ENCODE data around the gene CCDC18.
A peak's percentile ranks its signal among the peaks of the same experiment; 100 is the strongest.
"Not testable (repeated sequence)": the region's sequence is repeated elsewhere in the genome, so short reads cannot be mapped to it uniquely, and the experiment has no call there.

The CCDC18 gene

DNA sequence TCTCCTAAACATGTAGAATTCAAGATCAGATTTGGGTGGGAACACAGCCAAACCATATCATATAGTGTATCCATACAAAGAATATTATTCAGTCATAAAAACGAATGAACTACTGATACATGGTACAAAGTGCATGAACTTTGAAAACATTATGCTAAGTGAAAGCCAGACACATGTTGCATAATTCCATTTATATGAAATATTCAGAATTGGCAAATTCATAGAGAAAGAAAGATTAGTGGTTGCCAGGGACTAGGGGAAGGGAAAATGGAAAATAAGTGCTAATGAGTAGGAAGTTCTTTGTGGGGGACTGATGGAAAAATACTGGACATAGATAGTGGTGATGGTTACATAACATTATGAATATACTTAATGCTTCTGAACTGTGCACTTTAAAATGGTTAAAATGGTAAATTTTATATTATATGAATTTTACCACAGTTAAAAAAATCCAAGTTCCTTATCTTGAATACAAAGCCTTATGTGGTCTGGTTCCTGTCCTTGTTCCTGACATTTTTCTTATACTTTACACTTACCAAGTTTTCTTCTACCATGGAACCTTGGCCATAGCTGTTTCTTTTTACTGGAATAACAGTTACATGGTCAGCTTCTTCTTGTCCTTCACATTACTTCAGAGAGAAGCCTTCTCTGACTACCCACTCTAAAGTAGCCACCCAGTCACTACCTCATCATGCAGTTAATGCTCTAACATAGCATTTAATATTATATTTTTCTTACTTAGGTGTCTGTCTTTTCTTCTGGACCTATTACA lies 64.0 kb downstream of the CCDC18 start:
- peaks cover 9% of the 10 kb centered on the region for H3K9me3 ChIP-seq (ENCODE audit: control insufficient read depth, low read length)
- H3K4me1 ChIP-seq (ENCODE audit: control insufficient read depth, insufficient read depth, low read length): peaks cover 7% of the 10 kb centered on the region
- DNase-seq (ENCODE audit: low read depth): no peak
- no peaks in the 10 kb centered on the region for H3K27me3 ChIP-seq (replicated peaks; ENCODE audit: control insufficient read depth, insufficient read depth, low read length)
- no peak overlapping the region for H3K4me3 ChIP-seq (ENCODE audit: low read length)
- peaks cover 31% of the 10 kb centered on the region for H3K36me3 ChIP-seq (ENCODE audit: control insufficient read depth, insufficient read depth, low read length, severe bottlenecking)
- H3K9ac ChIP-seq (ENCODE audit: low read length): no peak overlapping the region

DNA sequence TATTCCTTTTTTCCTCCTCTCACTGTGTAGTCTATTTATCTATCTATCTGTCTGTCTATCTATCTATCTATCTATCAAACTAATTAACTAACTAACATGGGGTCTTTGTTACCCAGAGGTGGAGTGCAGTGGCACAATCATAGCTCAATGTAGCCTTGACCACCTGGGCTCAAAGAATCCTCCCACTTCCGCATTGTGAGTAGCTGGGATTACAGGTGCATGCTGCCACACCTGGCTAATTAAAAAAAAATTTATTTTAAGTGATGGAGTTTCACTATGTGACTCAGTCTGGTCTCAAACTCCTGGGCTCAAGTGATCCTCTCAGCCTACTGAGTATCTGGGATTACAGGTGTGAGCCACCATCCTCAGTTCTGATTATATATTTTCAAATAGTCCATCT lies 71.4 kb downstream of the CCDC18 start:
- DNase-seq (ENCODE audit: low read depth): no peak
- no peaks in the 10 kb centered on the region for H3K4me1 ChIP-seq (ENCODE audit: control insufficient read depth, insufficient read depth, low read length)
- no peak overlapping the region for H3K9ac ChIP-seq (ENCODE audit: low read length)
- peaks cover 4% of the 10 kb centered on the region for H3K36me3 ChIP-seq (ENCODE audit: control insufficient read depth, insufficient read depth, low read length, severe bottlenecking)
- H3K27me3 ChIP-seq (replicated peaks; ENCODE audit: control insufficient read depth, insufficient read depth, low read length): no peaks in the 10 kb centered on the region
- H3K4me3 ChIP-seq (ENCODE audit: low read length): no peak overlapping the region
- no peaks in the 10 kb centered on the region for H3K9me3 ChIP-seq (ENCODE audit: control insufficient read depth, low read length)

DNA sequence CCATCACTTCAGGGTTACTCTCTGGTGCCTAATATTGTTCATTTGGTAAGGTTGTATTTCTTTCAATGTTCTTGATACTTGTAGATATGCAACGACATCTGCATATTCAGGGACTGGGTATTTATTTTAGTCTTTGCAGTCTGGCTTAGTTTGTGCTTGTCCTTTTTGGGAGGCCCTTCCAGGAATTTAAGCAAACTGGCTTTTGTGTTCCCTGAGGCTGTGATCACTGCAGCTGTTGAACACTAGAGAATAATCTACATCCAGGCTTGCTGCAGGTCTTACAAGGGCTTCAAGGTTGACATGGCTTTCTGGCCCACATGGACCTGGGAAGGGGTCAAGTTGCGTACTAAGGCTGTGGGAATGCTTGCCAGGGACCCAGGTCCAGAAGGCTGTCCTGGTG lies 72.1 kb downstream of the CCDC18 start:
- H3K27me3 ChIP-seq (replicated peaks; ENCODE audit: control insufficient read depth, insufficient read depth, low read length): no peaks in the 10 kb centered on the region
- H3K9ac ChIP-seq (ENCODE audit: low read length): no peak overlapping the region
- H3K36me3 ChIP-seq (ENCODE audit: control insufficient read depth, insufficient read depth, low read length, severe bottlenecking): peaks cover 4% of the 10 kb centered on the region
- no peaks in the 10 kb centered on the region for H3K9me3 ChIP-seq (ENCODE audit: control insufficient read depth, low read length)
- H3K4me1 ChIP-seq (ENCODE audit: control insufficient read depth, insufficient read depth, low read length): no peaks in the 10 kb centered on the region
- H3K4me3 ChIP-seq (ENCODE audit: low read length): no peak overlapping the region
- DNase-seq (ENCODE audit: low read depth): no peak

DNA sequence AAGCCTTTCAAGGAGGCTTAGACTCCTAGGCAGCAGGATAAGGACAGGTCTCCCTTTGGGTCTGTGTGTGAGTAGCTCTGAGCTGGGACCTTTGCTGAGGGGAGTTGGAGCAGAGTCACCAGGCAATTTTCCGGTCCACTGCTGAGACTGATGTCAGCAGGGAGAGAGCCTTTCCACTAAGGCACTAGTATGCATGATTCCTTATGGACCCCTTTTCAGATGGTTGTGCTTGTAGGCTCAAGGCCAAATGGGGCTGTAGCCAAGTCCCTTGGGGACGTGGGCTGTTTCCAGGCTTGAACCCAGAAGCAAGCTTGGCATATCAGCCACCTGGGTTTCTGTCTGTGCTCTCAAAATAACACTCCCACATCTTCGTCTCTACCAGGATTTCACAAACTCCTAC lies 73.0 kb downstream of the CCDC18 start:
- H3K4me1 ChIP-seq (ENCODE audit: control insufficient read depth, insufficient read depth, low read length): no peaks in the 10 kb centered on the region

DNA sequence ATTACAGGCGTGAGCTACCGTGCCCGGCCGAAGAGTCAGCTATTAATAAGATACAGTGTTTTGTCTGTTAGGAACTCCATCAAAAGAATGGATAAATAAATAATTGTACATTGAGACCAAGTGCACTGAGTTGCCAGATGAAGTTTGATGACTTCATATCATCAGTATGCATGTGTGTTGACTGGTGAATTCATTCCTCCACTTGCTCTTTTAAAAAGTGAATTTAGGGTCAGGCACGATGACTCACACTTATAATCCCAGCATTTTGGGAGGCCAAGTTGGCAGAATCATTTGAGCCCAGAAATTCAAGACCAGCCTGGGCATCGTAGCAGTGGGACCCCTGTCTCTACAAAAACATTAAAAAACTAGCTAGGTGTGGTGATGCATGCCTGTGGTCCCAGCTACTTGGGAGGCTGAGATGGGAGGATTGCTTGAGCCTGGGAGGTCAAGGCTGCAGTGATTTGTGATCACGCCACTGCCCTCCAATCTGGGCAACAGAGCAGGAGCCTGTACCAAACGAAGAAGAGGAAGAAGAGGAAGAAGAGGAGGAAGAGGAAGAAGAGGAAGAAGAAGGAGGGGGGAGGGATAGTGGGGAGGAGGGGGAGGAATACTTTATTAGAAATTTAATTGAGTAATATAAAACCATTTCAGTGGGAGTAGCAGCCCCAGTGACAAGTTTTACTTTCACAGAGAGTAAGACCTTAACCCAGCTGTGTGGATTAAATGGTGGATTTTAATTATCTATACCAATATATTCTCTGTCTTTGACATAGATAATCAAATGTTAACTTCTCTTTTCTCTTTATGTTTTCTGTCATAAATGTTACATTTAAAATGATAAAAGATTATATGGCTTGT lies 74.9 kb downstream of the CCDC18 start:
- H3K4me3 ChIP-seq (ENCODE audit: low read length): no peak overlapping the region
- H3K27me3 ChIP-seq (replicated peaks; ENCODE audit: control insufficient read depth, insufficient read depth, low read length): no peaks in the 10 kb centered on the region
- H3K36me3 ChIP-seq (ENCODE audit: control insufficient read depth, insufficient read depth, low read length, severe bottlenecking): peaks cover 9% of the 10 kb centered on the region
- H3K4me1 ChIP-seq (ENCODE audit: control insufficient read depth, insufficient read depth, low read length): no peaks in the 10 kb centered on the region
- DNase-seq (ENCODE audit: low read depth): peak; percentile 51
- no peaks in the 10 kb centered on the region for H3K9me3 ChIP-seq (ENCODE audit: control insufficient read depth, low read length)
- no peak overlapping the region for H3K9ac ChIP-seq (ENCODE audit: low read length)

More for the DNA sequence above, 73.0 kb downstream of the CCDC18 start:
- H3K36me3 ChIP-seq (ENCODE audit: control insufficient read depth, insufficient read depth, low read length, severe bottlenecking): peaks cover 4% of the 10 kb centered on the region
- no peak overlapping the region for H3K9ac ChIP-seq (ENCODE audit: low read length)
- no peak overlapping the region for H3K4me3 ChIP-seq (ENCODE audit: low read length)
- DNase-seq (ENCODE audit: low read depth): no peak
- H3K27me3 ChIP-seq (replicated peaks; ENCODE audit: control insufficient read depth, insufficient read depth, low read length): no peaks in the 10 kb centered on the region
- no peaks in the 10 kb centered on the region for H3K9me3 ChIP-seq (ENCODE audit: control insufficient read depth, low read length)

DNA sequence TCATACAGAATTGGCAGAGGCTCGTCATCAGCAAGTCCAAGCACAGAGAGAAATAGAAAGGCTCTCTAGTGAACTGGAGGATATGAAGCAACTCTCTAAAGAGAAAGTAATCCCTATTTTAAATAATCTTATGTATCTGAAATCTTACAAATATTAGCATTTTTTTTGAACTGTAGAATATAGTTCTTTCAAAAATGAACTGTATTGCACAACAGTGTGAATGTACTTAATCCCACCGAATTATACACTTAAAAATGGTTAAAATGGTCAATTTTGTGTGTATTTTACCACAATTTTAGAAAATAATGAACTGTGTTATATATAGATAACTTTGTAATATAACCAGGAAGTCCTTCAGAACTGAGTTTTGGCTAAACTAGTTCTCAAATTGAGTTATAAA lies 75.9 kb downstream of the CCDC18 start:
- DNase-seq (ENCODE audit: low read depth): no peak

DNA sequence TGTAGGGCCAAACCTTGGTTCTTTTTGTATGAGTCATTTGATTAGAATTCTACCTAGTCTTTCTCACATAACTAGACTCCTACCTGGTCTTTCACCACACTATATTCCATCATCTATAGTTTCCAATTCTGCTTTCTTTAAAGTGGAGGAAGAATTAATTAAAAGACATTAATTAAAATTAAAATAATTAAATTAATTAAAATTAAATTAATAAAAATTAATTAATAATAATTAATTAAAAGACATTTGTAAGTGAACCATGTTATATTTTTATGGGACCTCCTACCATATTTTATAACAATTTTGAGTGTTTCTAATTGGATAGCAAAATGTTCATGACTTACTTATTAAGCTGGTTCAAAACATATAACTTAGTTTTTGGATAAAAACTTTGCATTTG lies 77.4 kb downstream of the CCDC18 start:
- no peak overlapping the region for H3K4me3 ChIP-seq (ENCODE audit: low read length)
- DNase-seq (ENCODE audit: low read depth): no peak
- no peaks in the 10 kb centered on the region for H3K27me3 ChIP-seq (replicated peaks; ENCODE audit: control insufficient read depth, insufficient read depth, low read length)
- H3K9ac ChIP-seq (ENCODE audit: low read length): no peak overlapping the region
- H3K36me3 ChIP-seq (ENCODE audit: control insufficient read depth, insufficient read depth, low read length, severe bottlenecking): peaks cover 24% of the 10 kb centered on the region
- no peaks in the 10 kb centered on the region for H3K9me3 ChIP-seq (ENCODE audit: control insufficient read depth, low read length)
- H3K4me1 ChIP-seq (ENCODE audit: control insufficient read depth, insufficient read depth, low read length): no peaks in the 10 kb centered on the region

More for the DNA sequence above, 75.9 kb downstream of the CCDC18 start:
- no peak overlapping the region for H3K4me3 ChIP-seq (ENCODE audit: low read length)
- H3K36me3 ChIP-seq (ENCODE audit: control insufficient read depth, insufficient read depth, low read length, severe bottlenecking): peaks cover 10% of the 10 kb centered on the region
- no peaks in the 10 kb centered on the region for H3K4me1 ChIP-seq (ENCODE audit: control insufficient read depth, insufficient read depth, low read length)
- H3K9ac ChIP-seq (ENCODE audit: low read length): no peak overlapping the region
- no peaks in the 10 kb centered on the region for H3K9me3 ChIP-seq (ENCODE audit: control insufficient read depth, low read length)
- no peaks in the 10 kb centered on the region for H3K27me3 ChIP-seq (replicated peaks; ENCODE audit: control insufficient read depth, insufficient read depth, low read length)

DNA sequence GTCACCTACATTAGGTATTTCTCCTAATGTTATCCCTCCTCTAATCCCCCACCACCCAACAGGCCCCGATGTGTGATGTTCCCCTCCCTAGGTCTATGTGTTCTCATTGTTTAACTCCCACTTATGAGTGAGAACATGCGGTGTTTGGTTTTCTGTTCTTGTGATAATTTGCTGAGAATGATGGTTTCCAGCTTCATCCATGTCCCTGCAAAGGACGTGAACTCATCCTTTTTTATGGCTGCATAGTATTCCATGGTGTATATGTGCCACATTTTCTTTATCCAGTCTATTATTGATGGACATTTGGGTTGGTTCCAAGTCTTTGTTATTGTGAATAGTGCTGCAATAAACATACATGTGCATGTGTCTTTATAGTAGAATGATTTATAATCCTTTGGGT lies 80.2 kb downstream of the CCDC18 start:
- peaks cover 41% of the 10 kb centered on the region for H3K36me3 ChIP-seq (ENCODE audit: control insufficient read depth, insufficient read depth, low read length, severe bottlenecking)
- H3K27me3 ChIP-seq (replicated peaks; ENCODE audit: control insufficient read depth, insufficient read depth, low read length); H3K4me3 ChIP-seq (ENCODE audit: low read length); H3K4me1 ChIP-seq (ENCODE audit: control insufficient read depth, insufficient read depth, low read length); H3K9me3 ChIP-seq (ENCODE audit: control insufficient read depth, low read length); H3K9ac ChIP-seq (ENCODE audit: low read length); DNase-seq (ENCODE audit: low read depth): not testable (repeated sequence)

DNA sequence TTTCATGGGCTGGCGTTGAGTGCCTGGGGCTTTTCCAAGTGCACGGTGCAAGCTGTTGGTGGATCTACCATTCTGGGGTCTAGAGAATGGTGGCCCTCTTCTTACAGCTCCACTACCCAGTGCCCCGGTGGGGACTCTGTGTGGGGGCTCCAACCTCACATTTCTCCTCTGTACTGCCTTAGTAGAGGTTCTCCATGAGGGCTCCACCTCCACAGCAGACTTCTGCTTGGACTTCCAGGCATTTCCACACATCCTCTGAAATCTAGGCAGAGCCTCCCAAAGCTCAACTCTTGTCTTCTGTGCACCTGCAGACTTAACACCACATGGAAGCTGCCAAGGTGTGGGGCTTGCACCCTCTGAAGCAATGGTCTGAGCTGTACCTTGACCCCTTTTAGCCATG lies 82.1 kb downstream of the CCDC18 start:
- Histone ChIP-seq H3K4me3 (ENCODE audit: low read length) (no peak overlapping the region), H3K4me1 (ENCODE audit: control insufficient read depth, insufficient read depth, low read length) (no peaks in the 10 kb centered on the region), H3K9me3 (ENCODE audit: control insufficient read depth, low read length) (no peaks in the 10 kb centered on the region), H3K36me3 (ENCODE audit: control insufficient read depth, insufficient read depth, low read length, severe bottlenecking) (peaks cover 44% of the 10 kb centered on the region), H3K9ac (ENCODE audit: low read length) (no peak overlapping the region), H3K27me3 (replicated peaks; ENCODE audit: control insufficient read depth, insufficient read depth, low read length) (no peaks in the 10 kb centered on the region)
- DNase-seq (ENCODE audit: low read depth): no peak

DNA sequence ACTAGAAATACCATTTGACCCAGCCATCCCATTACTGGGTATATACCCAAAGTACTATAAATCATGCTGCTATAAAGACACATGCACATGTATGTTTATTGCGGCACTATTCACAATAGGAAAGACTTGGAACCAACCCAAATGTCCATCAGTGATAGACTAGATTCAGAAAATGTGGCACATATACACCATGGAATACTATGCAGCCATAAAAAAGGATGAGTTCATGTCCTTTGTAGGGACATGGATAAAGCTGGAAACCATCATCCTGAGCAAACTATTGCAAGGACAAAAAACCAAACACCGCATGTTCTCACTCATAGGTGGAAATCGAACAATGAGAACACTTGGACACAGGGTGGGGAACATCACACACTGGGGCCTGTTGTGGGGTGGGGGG lies 88.4 kb downstream of the CCDC18 start:
- not testable (repeated sequence) for H3K4me1 ChIP-seq (ENCODE audit: control insufficient read depth, insufficient read depth, low read length); DNase-seq (ENCODE audit: low read depth); H3K9ac ChIP-seq (ENCODE audit: low read length); H3K9me3 ChIP-seq (ENCODE audit: control insufficient read depth, low read length); H3K27me3 ChIP-seq (replicated peaks; ENCODE audit: control insufficient read depth, insufficient read depth, low read length); H3K4me3 ChIP-seq (ENCODE audit: low read length)
- H3K36me3 ChIP-seq (ENCODE audit: control insufficient read depth, insufficient read depth, low read length, severe bottlenecking): peaks cover 23% of the 10 kb centered on the region

DNA sequence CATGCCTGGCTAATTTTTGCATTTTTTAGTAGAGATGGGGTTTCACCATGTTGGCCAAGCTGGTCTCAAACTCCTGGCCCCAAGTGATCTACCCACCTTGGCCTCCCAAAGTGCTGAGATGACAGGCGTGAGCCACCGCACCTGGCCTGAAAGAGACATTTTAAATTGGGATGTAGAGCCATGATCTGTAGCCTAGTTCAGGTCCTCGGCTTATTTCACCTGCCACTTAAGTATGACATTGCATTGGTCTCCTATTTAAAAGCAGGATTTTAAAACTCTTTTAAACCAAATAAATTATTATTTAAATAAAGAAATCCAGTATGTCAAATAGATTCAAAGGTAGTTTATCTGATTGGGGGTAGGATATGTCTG lies 94.7 kb downstream of the CCDC18 start:
- H3K4me3 ChIP-seq (ENCODE audit: low read length); H3K4me1 ChIP-seq (ENCODE audit: control insufficient read depth, insufficient read depth, low read length); DNase-seq (ENCODE audit: low read depth); H3K9ac ChIP-seq (ENCODE audit: low read length); H3K36me3 ChIP-seq (ENCODE audit: control insufficient read depth, insufficient read depth, low read length, severe bottlenecking); H3K9me3 ChIP-seq (ENCODE audit: control insufficient read depth, low read length); H3K27me3 ChIP-seq (replicated peaks; ENCODE audit: control insufficient read depth, insufficient read depth, low read length): not testable (repeated sequence)
